ENCODE measurements around the gene SKA3.

GRCh38 chr13:21142766-21143165 is 33.6 kb downstream of the SKA3 start:
- TF ChIP-seq CTCF (conservative IDR thresholded peaks at IDR 0.05; ENCODE audit: low read length): no peak
- TF ChIP-seq EZH2phosphoT487 (IDR thresholded peaks at IDR 0.05; ENCODE audit: borderline replicate concordance): no peak
